ENCODE results near the gene RBL2. TPM values are rescaled to one million over a fixed set of nuclear protein-coding genes. Genes with fewer than 3 reads are reported as not detected.

RBL2 gene
- total and polyA plus RNA-seq, 2 of the 8 experiments (the other 6 are each of a cell fraction or from before 2014, with no cell fraction given) = 13.9 to 22.1 TPM

- no peaks in the 10 kb centered on the region for H3K79me2 ChIP-seq (ENCODE audit: control insufficient read depth in 1 of 2, insufficient read depth in 2 of 2, low read length in 2 of 2)
- no peak overlapping the region for H3K14ac ChIP-seq (ENCODE audit: insufficient read length)
- POLR2A ChIA-PET (ENCODE audit: partially characterized antibody) = no interaction called here
- no peak overlapping the region for H2AK5ac ChIP-seq (ENCODE audit: low read depth, low read length)
- no peak overlapping the region for H2BK120ac ChIP-seq (replicated peaks; ENCODE audit: low read depth, low read length)
- peaks cover 0 to 1% of the 10 kb centered on the region in 2 experiments for H4K20me1 ChIP-seq (replicated peaks in 1 of 2; ENCODE audit: control insufficient read depth in 1 of 2, insufficient read depth in 2 of 2, low read length in 2 of 2)
- no peak overlapping the region for H3K4me2 ChIP-seq (ENCODE audit: insufficient read depth in 1 of 2, low read depth in 2 of 2, low read length in 2 of 2)
- DNase-seq (ENCODE audit: low read depth in 1 of 2, low spot score in 2 of 2) (no peak), FAIRE-seq (no peak)
- WGBS, 2 experiments (ENCODE audit: extremely low coverage in 1 of 2, insufficient coverage in 1 of 2, insufficient read length in 1 of 2, insufficient replicate concordance in 2 of 2, low coverage in 1 of 2, low lambda C conversion rate in 2 of 2, missing lambda C conversion rate in 1 of 2) = 86% methylated on average over 1 of the region's 1 CpG; no CpG with 5 or more reads in 1 of the 2 experiments
- CTCF ChIA-PET (ENCODE audit: partially characterized antibody) = interaction anchor here (0.9 kb wide), 1 partner anchor 34 kb away, joined by 3 read pairs; no protein-coding TSS in a partner anchor
- H2AFZ ChIP-seq (ENCODE audit: low read length) = no peak overlapping the region
- no peak overlapping the region for H3K9ac ChIP-seq (replicated peaks in 1 of 4; ENCODE audit: extremely low read depth in 1 of 4, low read depth in 3 of 4, low read length in 3 of 4)
- H3K23me2 ChIP-seq (ENCODE audit: low read depth, low read length) = no peaks in the 10 kb centered on the region
- no peak overlapping the region for H3K18ac ChIP-seq (ENCODE audit: extremely low read depth, low read length)
- H2BK12ac ChIP-seq (ENCODE audit: low read depth, low read length) = no peak overlapping the region
- no peak overlapping the region for H3K56ac ChIP-seq (replicated peaks; ENCODE audit: insufficient read length, low read depth, low read length)
- H3K9me3 ChIP-seq (ENCODE audit: insufficient read depth in 2 of 2, low read depth in 1 of 2, low read length in 1 of 2) = no peaks in the 10 kb centered on the region
- H3K27ac ChIP-seq (ENCODE audit: low read depth, low read length) = no peak overlapping the region
- H3K4ac ChIP-seq (replicated peaks; ENCODE audit: insufficient read length, low read depth, low read length) = no peak overlapping the region
- H4K91ac ChIP-seq (replicated peaks; ENCODE audit: insufficient read length, low read length) = no peak overlapping the region
- no peaks in the 10 kb centered on the region for H3K79me1 ChIP-seq (ENCODE audit: low read depth, low read length)
- H3K27me3 ChIP-seq (replicated peaks in 1 of 4; ENCODE audit: control insufficient read depth in 3 of 4, extremely low read depth in 1 of 4, insufficient read depth in 3 of 4, low read length in 3 of 4) = no peaks in the 10 kb centered on the region
- peaks cover 12 to 45% (median 26%) of the 10 kb centered on the region in 4 experiments for H3K36me3 ChIP-seq (ENCODE audit: control insufficient read depth in 2 of 4, insufficient read depth in 4 of 4, low read length in 3 of 4)
- no peak overlapping the region for H2BK15ac ChIP-seq (ENCODE audit: low read length)
- no peaks in the 10 kb centered on the region for H3K4me1 ChIP-seq (replicated peaks in 1 of 4; ENCODE audit: control insufficient read depth in 3 of 4, insufficient read depth in 4 of 4, low read length in 3 of 4)
- H3K23ac ChIP-seq (ENCODE audit: insufficient read length) = no peak overlapping the region
- H2BK20ac ChIP-seq (ENCODE audit: low read length) = no peak overlapping the region
- no peak overlapping the region for H4K5ac ChIP-seq (ENCODE audit: insufficient read length, low read depth, low read length)
- no peak overlapping the region for H3K4me3 ChIP-seq (ENCODE audit: extremely low read depth in 1 of 4, insufficient read depth in 2 of 4, low read depth in 3 of 4, low read length in 4 of 4)
- no peak overlapping the region for H2BK5ac ChIP-seq (ENCODE audit: low read depth, low read length)
- no peak overlapping the region for H4K8ac ChIP-seq (ENCODE audit: extremely low read depth, insufficient read depth, low read length)
- no peak for TF ChIP-seq ATF3 (IDR thresholded peaks at IDR 0.05; ENCODE audit: insufficient read depth, low read depth, low read length)
- TF ChIP-seq GTF2F1 (IDR thresholded peaks at IDR 0.05; ENCODE audit: borderline replicate concordance, low read depth, low read length) = no peak
- no peak for TF ChIP-seq SIN3A (conservative IDR thresholded peaks at IDR 0.05 in 1 of 2, IDR thresholded peaks at IDR 0.05 in 1 of 2; ENCODE audit: low read depth in 1 of 2, low read length in 2 of 2)
- TF ChIP-seq CBX8 (IDR thresholded peaks at IDR 0.05; ENCODE audit: borderline replicate concordance, low read depth, low read length) = no peak
- no peak for TF ChIP-seq HDAC6 (IDR thresholded peaks at IDR 0.05; ENCODE audit: low read depth, low read length)
- no peak for TF ChIP-seq BACH1 (IDR thresholded peaks at IDR 0.05; ENCODE audit: low read length)
- no peak for TF ChIP-seq ATF2 (IDR thresholded peaks at IDR 0.05; ENCODE audit: low read length)
- TF ChIP-seq SRF (IDR thresholded peaks at IDR 0.05; ENCODE audit: low read depth, low read length) = no peak
- TF ChIP-seq YY1 (IDR thresholded peaks at IDR 0.05; ENCODE audit: low read depth, low read length) = no peak
- no peak for TF ChIP-seq RAD21 (IDR thresholded peaks at IDR 0.05 in 1 of 2, conservative IDR thresholded peaks at IDR 0.05 in 1 of 2; ENCODE audit: low read depth in 2 of 2, low read length in 2 of 2)
- TF ChIP-seq EP300 (IDR thresholded peaks at IDR 0.05; ENCODE audit: borderline replicate concordance in 1 of 2, low read depth in 2 of 2, low read length in 2 of 2) = no peak
Measured at GRCh38 chr16:53480394-53480793, 46.1 kb downstream of the RBL2 start.
